Mucosa of descending colon (tissue), 3 donors: ENCODE measurements around the gene SMAD4. TPM values are rescaled to one million over a fixed set of nuclear protein-coding genes. Genes with fewer than 3 reads are reported as not detected.

Experiments used
- ATAC-seq: fragments of 200-7000 bp; cut with Tn5 transposase; one replicate; pipeline ENCODE4 v1.9.1; 2020; ENCODE audit warnings: mild to moderate bottlenecking, moderate library complexity
- DNase-seq, 3 donors: peaks; one replicate each; pipeline ENCODE4 v3.0.0-alpha.2; 2020
- H3K36me3 ChIP-seq: fragments of 200-600 bp; one replicate; pipeline ENCODE4 v1.8.0; 2021; ENCODE audit warnings: low read depth, mild to moderate bottlenecking
- H3K4me1 ChIP-seq: fragments of 200-600 bp; one replicate; pipeline ENCODE4 v1.8.0; 2021; ENCODE audit warnings: low read depth, mild to moderate bottlenecking
- H3K4me3 ChIP-seq: fragments of 200-600 bp; one replicate; pipeline ENCODE4 v1.8.0; 2021; ENCODE audit warnings: mild to moderate bottlenecking
- H3K9me3 ChIP-seq: fragments of 200-600 bp; one replicate; pipeline ENCODE4 v1.8.0; 2021; ENCODE audit warnings: mild to moderate bottlenecking
- CTCF ChIP-seq: fragments of 200-600 bp; IDR thresholded peaks from one replicate; pipeline ENCODE4 v1.8.0; 2022; ENCODE audit warnings: antibody characterized with exemption, mild to moderate bottlenecking
- intact Hi-C, 2 donors: fragments of 100-400 bp; cut with DNase I in 1 of 2; cut with micrococcal nuclease in 1 of 2; formaldehyde crosslinking; loops; one replicate each; pipeline versions ENCODE4 v1.11.0 to v1.11.1; 2022; cut with DNase I, micrococcal nuclease
- total RNA-seq, 3 donors: library from RNA; stranded (reverse); fragmentation: NEBNext Ultra II Directional in 2 of 3; extraction: Animal tissue kit (Norgen Biotek cat#: 25700) in 2 of 3; gene quantifications; one replicate each; pipeline versions ENCODE4 v1.2.1 to v1.2.4, GENCODE V29; 2021 to 2023
- donor health status: DM: no; HTN: no; CAD: no; lungs with moderate emphysema.
- donor health status: DM: no; HTN: no; CAD: no.
- donor health status: DM: no; HTN: yes; CAD: no.

Gene SMAD4
- total RNA-seq, 3 donors from 2014 or later = 78.7 to 131 (median 93.1) TPM

- Histone ChIP-seq H3K4me1 (no peaks in the 10 kb centered on the region), H3K9me3 (no peaks in the 10 kb centered on the region), H3K4me3 (no peak overlapping the region), H3K36me3 (no peaks in the 10 kb centered on the region)
- intact Hi-C loops = no loop called here
- TF ChIP-seq CTCF = no peak
- ATAC-seq = no peak
- DNase-seq = no peak
Observed at GRCh38 chr18:51072586-51073313, 42.7 kb downstream of the SMAD4 start.

DNA sequence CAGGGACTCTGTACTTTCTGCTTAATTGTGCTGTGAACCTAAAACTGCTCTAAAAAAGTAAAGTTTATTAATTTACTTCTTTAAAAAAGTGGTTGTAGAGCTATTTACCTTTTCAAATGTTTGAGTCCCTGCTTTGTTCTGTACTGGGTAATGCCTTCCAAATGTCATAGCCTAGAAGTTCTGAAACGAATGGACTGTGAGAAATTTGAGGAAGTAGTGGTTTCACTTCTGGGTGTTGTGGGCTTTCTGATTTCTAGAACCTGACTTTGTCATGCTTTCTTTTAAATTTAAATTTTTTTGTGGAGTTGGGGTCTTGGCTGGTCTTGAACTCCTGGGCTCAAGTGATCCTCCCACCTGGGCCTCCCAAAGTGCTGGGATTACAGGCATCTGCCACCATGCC, 44.6 kb downstream of the SMAD4 start:
- no peak for TF ChIP-seq CTCF
- ATAC-seq (no peak), DNase-seq (no peak)
- Histone ChIP-seq H3K4me3 (no peak overlapping the region), H3K9me3 (no peaks in the 10 kb centered on the region), H3K36me3 (no peaks in the 10 kb centered on the region), H3K4me1 (no peaks in the 10 kb centered on the region)
- intact Hi-C loops = no loop called here

GRCh38 chr18:51076503-51076902, 46.5 kb downstream of the SMAD4 start:
- Histone ChIP-seq H3K4me1 (no peaks in the 10 kb centered on the region), H3K9me3 (no peaks in the 10 kb centered on the region), H3K4me3 (no peak overlapping the region), H3K36me3 (no peaks in the 10 kb centered on the region)
- ATAC-seq = no peak
- TF ChIP-seq CTCF = no peak
- intact Hi-C loops = no loop called here
- no peak for DNase-seq

- Histone ChIP-seq H3K9me3 (no peaks in the 10 kb centered on the region), H3K36me3 (no peaks in the 10 kb centered on the region), H3K4me1 (no peaks in the 10 kb centered on the region), H3K4me3 (no peak overlapping the region)
- ATAC-seq = no peak
- no peak for TF ChIP-seq CTCF
- intact Hi-C loops = no loop called here
- no peak for DNase-seq
Observed at GRCh38 chr18:51077217-51077616, 47.2 kb downstream of the SMAD4 start.

GRCh38 chr18:51078026-51078425, 48.0 kb downstream of the SMAD4 start:
- Histone ChIP-seq H3K4me1 (no peaks in the 10 kb centered on the region), H3K9me3 (no peaks in the 10 kb centered on the region), H3K4me3 (no peak overlapping the region), H3K36me3 (no peaks in the 10 kb centered on the region)
- intact Hi-C loops = no loop called here
- DNase-seq (no peak), ATAC-seq (no peak)
- TF ChIP-seq CTCF = no peak
